Astrocyte of the cerebellum (primary cell): ENCODE measurements around the gene NPSR1.
"Not testable (repeated sequence)": the region's sequence is repeated elsewhere in the genome, so short reads cannot be mapped to it uniquely, and the experiment has no call there.

Source experiments
- DNase-seq: peaks from one replicate; pipeline ENCODE4 v3.0.0-alpha.2; 2011; ENCODE audit warnings: low read depth
- H3K4me3 ChIP-seq: 2 replicates; pipeline ENCODE4 v1.5.1; 2011; ENCODE audit warnings: mild to moderate bottlenecking, low read depth, low read length, moderate library complexity
- in situ Hi-C: cut with HindIII; loops from 2 replicates; pipeline ENCODE4 v1.10.0; 2017; ENCODE audit warnings: low sequenced_read_pairs
- TF ChIP-seq, protein P1 (sequence below): IDR thresholded peaks from 2 replicates; pipeline ENCODE4 v1.5.1; 2012; ENCODE audit warnings: low read length, low read depth, moderate library complexity, mild to moderate bottlenecking; ENCODE audit errors: missing control alignments

NPSR1 gene

GRCh38 chr7:34851431-34851830 lies 193.4 kb downstream of the NPSR1 start:
- TF ChIP-seq, protein P1, sequence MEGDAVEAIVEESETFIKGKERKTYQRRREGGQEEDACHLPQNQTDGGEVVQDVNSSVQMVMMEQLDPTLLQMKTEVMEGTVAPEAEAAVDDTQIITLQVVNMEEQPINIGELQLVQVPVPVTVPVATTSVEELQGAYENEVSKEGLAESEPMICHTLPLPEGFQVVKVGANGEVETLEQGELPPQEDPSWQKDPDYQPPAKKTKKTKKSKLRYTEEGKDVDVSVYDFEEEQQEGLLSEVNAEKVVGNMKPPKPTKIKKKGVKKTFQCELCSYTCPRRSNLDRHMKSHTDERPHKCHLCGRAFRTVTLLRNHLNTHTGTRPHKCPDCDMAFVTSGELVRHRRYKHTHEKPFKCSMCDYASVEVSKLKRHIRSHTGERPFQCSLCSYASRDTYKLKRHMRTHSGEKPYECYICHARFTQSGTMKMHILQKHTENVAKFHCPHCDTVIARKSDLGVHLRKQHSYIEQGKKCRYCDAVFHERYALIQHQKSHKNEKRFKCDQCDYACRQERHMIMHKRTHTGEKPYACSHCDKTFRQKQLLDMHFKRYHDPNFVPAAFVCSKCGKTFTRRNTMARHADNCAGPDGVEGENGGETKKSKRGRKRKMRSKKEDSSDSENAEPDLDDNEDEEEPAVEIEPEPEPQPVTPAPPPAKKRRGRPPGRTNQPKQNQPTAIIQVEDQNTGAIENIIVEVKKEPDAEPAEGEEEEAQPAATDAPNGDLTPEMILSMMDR, result no peak
- in situ Hi-C loops, result no loop called here
- DNase-seq, result no peak
- H3K4me3 ChIP-seq, result no peak overlapping the region

GRCh38 chr7:34858444-34858843 lies 200.4 kb downstream of the NPSR1 start:
- DNase-seq, H3K4me3 ChIP-seq, in situ Hi-C loops: not testable (repeated sequence)

- H3K4me3 ChIP-seq, DNase-seq, in situ Hi-C loops: not testable (repeated sequence)
Measured at GRCh38 chr7:34859281-34859680, 201.3 kb downstream of the NPSR1 start.

DNA sequence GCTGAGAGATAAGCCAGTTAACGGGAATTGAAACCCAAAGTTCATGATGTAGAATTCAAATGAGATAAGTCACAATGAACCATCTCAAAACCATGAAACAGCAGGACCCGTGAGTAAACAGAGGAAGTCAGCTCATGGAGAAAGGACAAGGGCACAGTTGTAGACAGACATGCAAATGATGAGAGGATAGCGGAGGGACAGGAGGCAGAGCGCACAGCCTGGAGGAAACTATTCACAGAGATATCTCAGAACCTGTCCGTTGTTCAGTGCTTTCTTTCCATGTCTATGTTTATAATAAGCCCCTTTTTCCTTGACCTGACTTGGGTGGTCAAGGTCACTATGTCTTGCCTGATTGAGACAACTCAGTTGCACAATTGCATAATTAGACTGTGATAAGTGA lies 208.2 kb downstream of the NPSR1 start:
- in situ Hi-C loops, H3K4me3 ChIP-seq, DNase-seq: not testable (repeated sequence)

DNA sequence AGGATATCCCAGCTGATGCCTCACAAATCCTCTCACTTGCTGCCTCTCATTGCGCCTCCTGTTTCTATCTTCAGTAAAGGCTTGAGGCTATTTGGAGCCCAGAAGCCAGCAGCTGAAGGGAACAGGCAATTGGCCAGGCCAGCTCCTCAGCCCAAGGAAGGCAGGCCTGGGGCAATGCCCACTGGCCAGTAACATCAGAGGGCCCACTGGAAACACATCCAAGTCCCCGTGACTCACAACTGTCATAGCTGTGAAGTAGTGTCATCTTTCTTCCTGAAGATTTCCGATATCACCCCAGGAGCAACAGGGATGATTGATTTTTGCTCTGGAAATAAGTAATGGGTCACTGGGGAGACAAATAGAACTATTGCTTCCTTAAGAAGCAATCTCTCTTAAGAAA lies 209.3 kb downstream of the NPSR1 start:
- DNase-seq, in situ Hi-C loops, H3K4me3 ChIP-seq: not testable (repeated sequence)

DNA sequence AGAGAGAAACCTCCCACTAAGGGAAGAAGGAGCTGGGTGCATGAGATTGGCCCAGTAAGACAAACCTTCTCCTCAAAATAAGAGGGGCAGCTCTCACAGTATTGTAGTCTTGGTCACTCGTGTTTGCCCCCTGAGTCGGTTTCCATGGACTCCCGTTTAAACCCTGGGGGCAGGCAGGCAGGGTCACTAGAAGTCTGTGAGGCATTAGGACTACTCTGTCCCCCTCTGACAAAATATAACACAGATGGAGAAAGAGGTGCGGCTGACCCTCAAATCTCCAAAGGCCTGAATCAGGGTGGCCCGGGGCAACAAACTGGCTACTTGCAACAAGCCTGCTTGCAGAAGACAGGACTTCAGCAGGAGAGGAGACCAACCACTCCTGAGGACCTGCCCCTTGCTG lies 210.6 kb downstream of the NPSR1 start:
- in situ Hi-C loops, H3K4me3 ChIP-seq, DNase-seq: not testable (repeated sequence)

- H3K4me3 ChIP-seq, result no peak overlapping the region
- TF ChIP-seq, protein P1, result no peak
- no peak for DNase-seq
- in situ Hi-C loops, result no loop called here
Measured at GRCh38 chr7:34869057-34869456, 211.0 kb downstream of the NPSR1 start.

DNA sequence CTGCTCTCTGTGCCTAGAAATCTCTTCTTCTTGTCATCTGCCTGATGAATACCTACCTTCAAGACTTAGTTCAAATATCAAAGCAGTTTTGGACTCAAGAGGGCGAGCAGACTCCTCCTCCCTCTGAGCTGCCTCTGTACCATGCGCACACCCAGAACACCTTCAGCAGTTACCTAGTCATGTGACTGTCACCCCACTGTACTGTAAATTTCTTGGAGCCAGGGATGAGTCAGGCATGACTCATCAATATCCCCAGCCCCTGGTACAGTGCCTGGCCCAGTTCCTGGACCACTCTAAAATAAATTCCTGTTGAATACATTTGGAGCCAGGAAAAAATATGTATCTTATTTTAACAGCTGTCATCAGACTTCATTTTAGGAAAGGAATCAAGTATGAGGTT lies 212.0 kb downstream of the NPSR1 start:
- in situ Hi-C loops, H3K4me3 ChIP-seq, DNase-seq: not testable (repeated sequence)

GRCh38 chr7:34874329-34874728 lies 216.3 kb downstream of the NPSR1 start:
- DNase-seq, H3K4me3 ChIP-seq, in situ Hi-C loops: not testable (repeated sequence)

- DNase-seq, result no peak
- TF ChIP-seq, protein P1, result no peak
- no peak overlapping the region for H3K4me3 ChIP-seq
- in situ Hi-C loops, result no loop called here
Measured at GRCh38 chr7:34875481-34875880, 217.5 kb downstream of the NPSR1 start.

DNA sequence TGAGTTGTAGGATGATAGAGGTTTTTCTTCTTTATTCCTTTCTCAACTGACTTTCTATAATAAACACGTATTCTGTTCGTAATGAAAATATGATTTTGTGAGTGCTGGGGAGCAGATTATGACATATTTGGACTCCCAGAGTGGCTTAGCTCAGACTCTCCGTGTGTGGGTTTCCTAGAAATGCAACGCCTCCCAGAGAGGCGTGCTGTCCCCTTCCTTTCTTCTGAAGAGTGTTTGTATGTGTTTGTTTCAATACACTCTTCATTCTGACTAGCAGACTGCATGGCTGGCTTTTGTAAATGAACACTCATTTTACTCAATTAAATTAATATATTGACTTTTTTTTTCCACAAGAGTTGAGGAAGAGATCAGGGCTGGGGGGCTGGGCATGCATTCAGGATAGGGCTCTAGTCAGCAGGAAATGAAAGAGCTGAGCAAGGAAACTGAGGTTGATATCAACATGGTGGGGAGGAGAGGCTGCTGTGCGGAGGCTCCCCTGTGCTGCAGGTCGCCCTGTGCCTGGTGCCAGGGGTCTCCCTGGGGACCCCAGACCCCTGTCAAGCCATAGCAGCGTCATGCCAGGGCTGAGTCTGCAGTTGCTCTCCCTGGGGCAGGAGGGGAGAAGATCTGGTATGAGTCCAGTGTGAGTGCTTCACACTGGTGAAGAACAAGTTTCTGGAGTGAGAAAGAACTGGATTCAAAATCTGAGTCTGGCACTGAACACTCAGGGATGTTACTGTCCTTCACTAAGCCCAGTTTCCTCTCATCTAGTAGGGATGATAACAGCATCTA lies 221.1 kb downstream of the NPSR1 start:
- DNase-seq, H3K4me3 ChIP-seq, in situ Hi-C loops: not testable (repeated sequence)
